Neural progenitor cell (in vitro differentiated cells): ENCODE data around the gene BCL7A. TPM values are rescaled to one million over a fixed set of nuclear protein-coding genes. Genes with fewer than 3 reads are reported as not detected.

Experiments
- DNase-seq: peaks from one replicate; pipeline ENCODE4 v3.0.0-alpha.2; 2016; ENCODE audit warnings: low spot score
- H2AFZ ChIP-seq: fragments of 200-600 bp; sonication (generic); replicated peaks from 2 replicates; pipeline ENCODE4 v1.6.1; 2016; ENCODE audit warnings: antibody characterized with exemption
- H3F3A ChIP-seq: fragments of 200-600 bp; sonication (generic); 2 replicates; pipeline ENCODE4 v1.6.1; 2016; ENCODE audit warnings: antibody characterized with exemption, low read depth
- H3K27ac ChIP-seq: fragments of 200-600 bp; sonication (generic); 2 replicates; pipeline ENCODE4 v1.5.1; 2016; ENCODE audit warnings: mild to moderate bottlenecking
- H3K27me3 ChIP-seq: fragments of 200-600 bp; sonication (generic); 2 replicates; pipeline ENCODE4 v1.6.1; 2016; ENCODE audit warnings: mild to moderate bottlenecking, moderate library complexity
- H3K36me3 ChIP-seq: fragments of 200-600 bp; sonication (generic); 2 replicates; pipeline ENCODE4 v1.5.1; 2016
- H3K4me1 ChIP-seq: fragments of 200-600 bp; sonication (generic); 2 replicates; pipeline ENCODE4 v1.6.1; 2016; ENCODE audit warnings: mixed run types
- H3K4me2 ChIP-seq: fragments of 200-600 bp; sonication (generic); 2 replicates; pipeline ENCODE4 v1.6.1; 2016
- H3K4me3 ChIP-seq: fragments of 200-600 bp; sonication (generic); 2 replicates; pipeline ENCODE4 v1.5.1; 2016
- H3K79me2 ChIP-seq: fragments of 200-600 bp; sonication (generic); 2 replicates; pipeline ENCODE4 v1.6.1; 2016; ENCODE audit warnings: low read depth
- H3K9ac ChIP-seq: fragments of 200-600 bp; sonication (generic); 2 replicates; pipeline ENCODE4 v1.6.1; 2016
- H3K9me3 ChIP-seq: fragments of 200-600 bp; sonication (generic); 2 replicates; pipeline ENCODE4 v1.5.1; 2016; ENCODE audit warnings: low read depth
- H4K20me1 ChIP-seq: fragments of 200-600 bp; sonication (generic); 2 replicates; pipeline ENCODE4 v1.6.1; 2016; ENCODE audit warnings: low read depth
- H3K27ac Mint-ChIP-seq: 3 replicates; pipeline ENCODE4 v1.8.0; 2021; ENCODE audit warnings: mixed read lengths
- H3K27me3 Mint-ChIP-seq: 2 replicates; pipeline ENCODE4 v1.8.0; 2022; ENCODE audit warnings: low read depth, mild to moderate bottlenecking, inconsistent platforms, moderate library complexity, mixed read lengths; ENCODE audit not compliant: insufficient read depth
- H3K36me3 Mint-ChIP-seq: 3 replicates; pipeline ENCODE4 v1.8.0; 2021; ENCODE audit warnings: mixed read lengths
- H3K4me1 Mint-ChIP-seq: 3 replicates; pipeline ENCODE4 v1.8.0; 2021; ENCODE audit warnings: mixed read lengths
- H3K4me3 Mint-ChIP-seq: 3 replicates; pipeline ENCODE4 v1.8.0; 2021; ENCODE audit warnings: mild to moderate bottlenecking, moderate library complexity, mixed read lengths
- H3K9me3 Mint-ChIP-seq: 3 replicates; pipeline ENCODE4 v1.8.0; 2020; ENCODE audit warnings: mixed read lengths
- EZH2 ChIP-seq: fragments of 200-600 bp; sonication (generic); IDR thresholded peaks from 2 replicates; pipeline ENCODE4 v1.6.1; 2017; ENCODE audit warnings: antibody characterized with exemption, mild to moderate bottlenecking, moderate library complexity
- EZH2phosphoT487 ChIP-seq: fragments of 200-600 bp; sonication (generic); IDR thresholded peaks from 2 replicates; pipeline ENCODE4 v1.6.1; 2017; ENCODE audit warnings: antibody characterized with exemption
- total RNA-seq: library from RNA; depleted of rRNA; stranded (reverse); fragments of >200 nt; gene quantifications from 2 replicates; pipeline ENCODE4 v1.2.3, GENCODE V29; 2015; ENCODE audit warnings: low replicate concordance
- TF ChIP-seq, protein P1 (sequence below): fragments of 200-600 bp; sonication (generic); IDR thresholded peaks from 2 replicates; pipeline ENCODE4 v1.5.1; 2017; ENCODE audit warnings: antibody characterized with exemption, mild to moderate bottlenecking

Gene BCL7A
- total RNA-seq, 1 donor from 2014 or later, result 22.1 TPM

DNA sequence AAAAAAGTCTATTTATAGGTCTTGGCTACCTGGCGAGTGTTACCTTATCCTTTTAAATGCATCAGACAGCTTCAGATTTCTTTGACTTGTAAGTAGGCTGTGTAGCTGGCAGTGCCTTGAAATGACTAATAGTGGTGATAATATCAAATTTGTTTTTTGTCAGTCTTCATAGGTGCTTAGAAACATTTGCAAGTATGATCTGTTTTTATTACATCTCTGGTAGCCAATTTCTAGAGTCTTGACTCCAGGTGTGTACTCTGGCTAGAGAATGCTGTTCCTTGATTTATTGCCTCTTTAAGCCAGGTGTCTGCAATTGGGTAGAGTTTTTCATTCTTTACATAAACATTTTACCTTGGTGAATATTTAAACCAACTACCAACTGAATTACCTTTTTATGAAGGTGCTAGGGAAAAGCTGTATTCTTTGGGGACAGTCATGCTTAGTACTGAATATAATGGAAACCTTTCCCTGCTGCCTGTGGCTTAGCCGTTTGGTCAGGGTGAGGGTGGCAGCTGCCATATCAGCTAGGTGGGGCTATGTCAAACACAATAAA lies 89.5 kb downstream of the BCL7A start:
- H2AFZ ChIP-seq, result no peak overlapping the region
- DNase-seq, result no peak
- peaks cover 5% of the 10 kb centered on the region for H3F3A ChIP-seq
- H3K36me3 Mint-ChIP-seq, result no peaks in the 10 kb centered on the region
- no peaks in the 10 kb centered on the region for H3K36me3 ChIP-seq
- peaks cover 6% of the 10 kb centered on the region for H3K4me1 ChIP-seq
- H3K4me3 ChIP-seq, result no peak overlapping the region
- H3K79me2 ChIP-seq, result no peaks in the 10 kb centered on the region
- TF ChIP-seq, protein P1, sequence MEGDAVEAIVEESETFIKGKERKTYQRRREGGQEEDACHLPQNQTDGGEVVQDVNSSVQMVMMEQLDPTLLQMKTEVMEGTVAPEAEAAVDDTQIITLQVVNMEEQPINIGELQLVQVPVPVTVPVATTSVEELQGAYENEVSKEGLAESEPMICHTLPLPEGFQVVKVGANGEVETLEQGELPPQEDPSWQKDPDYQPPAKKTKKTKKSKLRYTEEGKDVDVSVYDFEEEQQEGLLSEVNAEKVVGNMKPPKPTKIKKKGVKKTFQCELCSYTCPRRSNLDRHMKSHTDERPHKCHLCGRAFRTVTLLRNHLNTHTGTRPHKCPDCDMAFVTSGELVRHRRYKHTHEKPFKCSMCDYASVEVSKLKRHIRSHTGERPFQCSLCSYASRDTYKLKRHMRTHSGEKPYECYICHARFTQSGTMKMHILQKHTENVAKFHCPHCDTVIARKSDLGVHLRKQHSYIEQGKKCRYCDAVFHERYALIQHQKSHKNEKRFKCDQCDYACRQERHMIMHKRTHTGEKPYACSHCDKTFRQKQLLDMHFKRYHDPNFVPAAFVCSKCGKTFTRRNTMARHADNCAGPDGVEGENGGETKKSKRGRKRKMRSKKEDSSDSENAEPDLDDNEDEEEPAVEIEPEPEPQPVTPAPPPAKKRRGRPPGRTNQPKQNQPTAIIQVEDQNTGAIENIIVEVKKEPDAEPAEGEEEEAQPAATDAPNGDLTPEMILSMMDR, result no peak
- no peak for TF ChIP-seq EZH2phosphoT487
- TF ChIP-seq EZH2, result no peak
- no peak overlapping the region for H3K27ac Mint-ChIP-seq
- H3K4me1 Mint-ChIP-seq, result peaks cover 24% of the 10 kb centered on the region
- H3K27me3 Mint-ChIP-seq, result no peaks in the 10 kb centered on the region
- no peak overlapping the region for H3K4me3 Mint-ChIP-seq
- H3K9ac ChIP-seq, result no peak overlapping the region
- H3K27ac ChIP-seq, result no peak overlapping the region
- H4K20me1 ChIP-seq, result peaks cover 9% of the 10 kb centered on the region
- H3K27me3 ChIP-seq, result no peaks in the 10 kb centered on the region
- H3K9me3 Mint-ChIP-seq, result no peaks in the 10 kb centered on the region
- H3K9me3 ChIP-seq, result no peaks in the 10 kb centered on the region
- H3K4me2 ChIP-seq, result no peak overlapping the region

Other genes starting within 250 kb of the BCL7A start
- gene RHOF, start 228.2 kb upstream of the BCL7A start, total RNA-seq, result 20.1 and 30.8 TPM in 2 replicates
- gene SETD1B, start 217.9 kb upstream of the BCL7A start, total RNA-seq, result 1.8 and 4.4 TPM in 2 replicates
- not detected in 2 replicates for gene HPD, start 163.0 kb upstream of the BCL7A start, total RNA-seq
- gene PSMD9, start 133.1 kb upstream of the BCL7A start, total RNA-seq, result 46.4 and 60.9 TPM in 2 replicates
- 0.92 and 1.5 TPM in 2 replicates for gene CFAP251, start 103.3 kb upstream of the BCL7A start, total RNA-seq
- gene MLXIP, start 56.9 kb downstream of the BCL7A start, total RNA-seq, result 1.9 and 4.3 TPM in 2 replicates
- not detected in 2 replicates for gene IL31, start 152.3 kb downstream of the BCL7A start, total RNA-seq
- gene LRRC43, start 161.2 kb downstream of the BCL7A start, total RNA-seq, result 0.24 and 0.46 TPM in 2 replicates
- gene B3GNT4, start 181.8 kb downstream of the BCL7A start, total RNA-seq, result 0.30 and 0.53 TPM in 2 replicates
- 114 and 131 TPM in 2 replicates for gene DIABLO, start 204.2 kb downstream of the BCL7A start, total RNA-seq
- gene VPS33A, start 244.6 kb downstream of the BCL7A start, total RNA-seq, result 26.1 and 42.0 TPM in 2 replicates